CD4-positive, alpha-beta T cell treated with Interferon alpha-2 for 1 hour (primary cell): Measurements from ENCODE around the gene IGF1.
"Not testable (repeated sequence)": the region's sequence is repeated elsewhere in the genome, so short reads cannot be mapped to it uniquely, and the experiment has no call there.

ENCODE experiments used
- DNase-seq, 2 donors: peaks; one replicate each; pipeline ENCODE4 v3.0.0-alpha.2; 2020 to 2022

IGF1 gene

GRCh38 chr12:102459314-102459713 is 21.0 kb downstream of the IGF1 start:
- no peak for DNase-seq

DNA sequence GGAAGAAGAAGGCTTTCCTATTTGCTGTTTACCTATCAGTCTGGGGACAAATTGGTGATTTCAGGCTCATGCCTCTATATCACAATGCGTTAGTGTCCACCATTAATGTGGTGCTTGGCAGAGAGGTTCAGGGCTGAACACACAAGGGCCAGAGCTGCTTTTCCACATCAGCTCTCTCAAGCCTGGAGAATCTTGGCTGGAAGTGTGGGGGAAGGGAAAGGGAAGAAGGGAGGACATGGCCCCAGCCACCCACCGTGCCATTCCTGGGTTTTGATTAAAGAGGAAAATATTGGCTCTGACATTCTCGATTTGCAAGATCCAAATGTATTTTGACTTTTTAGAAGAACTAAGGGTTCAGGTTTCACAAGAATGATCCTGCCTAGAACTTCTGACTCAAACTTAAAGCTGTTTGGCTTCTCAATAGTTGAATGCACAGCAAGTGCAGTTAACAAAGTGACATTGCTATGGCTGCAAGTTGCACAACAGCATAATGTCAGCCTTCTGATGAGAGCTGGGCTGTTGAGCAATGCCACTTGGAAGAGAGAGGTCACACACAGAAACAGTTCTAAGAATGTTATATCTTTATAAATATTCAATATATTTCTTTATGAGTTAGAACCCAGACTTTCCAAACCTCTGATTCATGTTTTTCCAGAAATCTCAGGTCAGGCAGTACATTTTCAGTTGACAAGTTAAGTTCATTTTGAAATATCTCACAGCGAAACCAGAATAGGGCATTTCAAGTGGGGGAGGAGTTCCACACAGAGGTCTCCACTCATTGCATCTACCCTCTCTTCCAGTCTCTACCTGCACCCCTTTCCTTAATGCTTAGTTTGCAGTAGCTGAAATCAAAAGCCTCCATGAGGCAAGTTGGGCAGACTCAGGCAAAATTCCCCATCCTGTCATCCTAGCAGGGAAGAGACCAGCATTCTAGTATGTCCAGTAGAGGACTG is 25.3 kb downstream of the IGF1 start:
- DNase-seq: no peak

DNA sequence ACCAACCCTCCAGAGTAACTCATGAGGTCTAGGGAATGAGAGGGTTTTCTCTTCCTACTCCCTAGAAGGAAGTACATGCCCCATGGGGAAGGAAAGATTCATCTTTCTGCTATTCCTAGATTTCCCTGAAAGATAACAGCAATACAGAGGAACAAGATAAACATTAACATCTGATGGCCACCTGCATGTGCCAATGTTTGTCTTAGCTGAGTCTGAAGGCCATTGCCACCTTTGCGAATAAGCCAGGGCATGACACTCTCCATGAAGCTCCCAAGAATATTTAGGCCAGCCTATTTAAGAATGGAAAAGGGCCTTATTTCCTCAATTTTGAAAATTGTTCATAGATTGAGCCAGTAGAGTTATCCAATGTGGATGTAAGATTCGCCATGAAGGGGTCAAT is 26.0 kb downstream of the IGF1 start:
- DNase-seq: no peak

DNA sequence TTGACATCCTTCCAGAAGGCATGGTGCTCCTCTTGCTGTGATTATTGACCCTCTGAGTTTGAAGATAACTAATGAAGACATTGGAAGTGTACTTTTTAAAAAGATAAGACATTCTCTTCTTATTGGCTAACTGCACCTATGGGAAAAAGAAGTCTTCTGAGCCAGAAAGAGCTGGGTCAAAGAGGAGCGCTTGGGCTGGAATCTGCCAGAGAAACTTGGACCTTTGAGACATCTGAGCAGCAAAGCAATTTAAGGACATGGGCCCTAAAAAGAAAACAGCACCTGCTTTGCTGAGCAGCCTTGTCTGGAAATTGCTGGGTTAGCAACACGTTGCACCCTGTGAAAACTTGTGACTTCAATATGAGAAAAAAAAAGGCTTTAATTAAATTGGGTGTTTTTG is 27.8 kb downstream of the IGF1 start:
- DNase-seq: no peak

DNA sequence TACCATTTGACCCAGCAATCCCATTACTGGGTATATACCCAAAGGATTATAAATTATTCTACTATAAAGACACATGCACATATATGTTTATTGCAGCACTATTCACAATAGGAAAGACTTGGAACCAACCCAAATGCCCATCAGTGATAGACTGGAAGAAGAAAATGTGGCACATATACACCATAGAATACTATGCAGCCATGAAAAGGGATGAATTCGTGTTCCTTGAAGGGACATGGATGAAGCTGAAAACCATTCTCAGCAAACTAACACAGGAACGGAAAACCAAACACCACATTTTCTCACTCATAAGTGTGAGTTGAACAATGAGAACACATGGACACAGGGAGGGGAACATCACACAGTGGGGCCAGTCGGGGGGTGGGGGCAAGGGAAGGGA is 31.3 kb downstream of the IGF1 start:
- not testable (repeated sequence) for DNase-seq

DNA sequence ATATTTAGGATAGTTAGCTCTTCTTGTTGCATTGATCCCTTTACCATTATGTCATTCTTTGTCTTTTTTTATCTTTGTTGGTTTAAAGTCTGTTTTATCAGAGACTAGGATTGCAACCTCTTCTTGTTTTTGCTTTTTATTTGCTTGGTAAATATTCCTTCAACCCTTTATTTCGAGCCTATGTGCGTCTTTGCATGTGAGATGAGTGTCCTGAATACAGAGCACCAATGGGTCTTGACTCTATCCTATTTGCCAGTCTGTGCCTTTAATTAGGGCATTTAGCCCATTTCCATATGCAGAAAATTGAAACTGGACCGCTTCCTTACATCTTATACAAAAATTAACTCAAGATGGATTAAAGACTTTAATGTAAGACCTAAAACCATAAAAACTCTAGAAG is 32.9 kb downstream of the IGF1 start:
- DNase-seq: not testable (repeated sequence)

- DNase-seq: no peak
Measured at GRCh38 chr12:102444707-102445106, 35.7 kb downstream of the IGF1 start.

DNA sequence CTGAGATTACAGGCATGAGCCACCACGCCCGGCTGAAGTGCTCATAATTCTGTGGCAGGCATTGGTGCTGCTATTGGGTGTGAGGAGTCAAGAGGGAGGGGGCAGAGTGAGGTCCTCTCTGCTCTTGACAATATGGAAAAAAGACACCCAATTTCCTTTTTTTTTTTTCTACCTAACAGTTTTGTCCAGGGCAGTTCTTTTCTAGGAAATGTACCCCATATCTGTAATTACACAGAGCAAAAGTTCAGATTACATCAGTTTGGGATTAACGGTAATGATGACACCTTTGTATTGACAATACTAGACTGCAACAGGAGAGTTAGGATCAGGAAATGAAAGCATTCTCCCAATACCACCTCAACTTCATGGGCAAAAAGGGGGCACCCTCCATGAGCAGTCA is 36.3 kb downstream of the IGF1 start:
- DNase-seq: no peak

DNA sequence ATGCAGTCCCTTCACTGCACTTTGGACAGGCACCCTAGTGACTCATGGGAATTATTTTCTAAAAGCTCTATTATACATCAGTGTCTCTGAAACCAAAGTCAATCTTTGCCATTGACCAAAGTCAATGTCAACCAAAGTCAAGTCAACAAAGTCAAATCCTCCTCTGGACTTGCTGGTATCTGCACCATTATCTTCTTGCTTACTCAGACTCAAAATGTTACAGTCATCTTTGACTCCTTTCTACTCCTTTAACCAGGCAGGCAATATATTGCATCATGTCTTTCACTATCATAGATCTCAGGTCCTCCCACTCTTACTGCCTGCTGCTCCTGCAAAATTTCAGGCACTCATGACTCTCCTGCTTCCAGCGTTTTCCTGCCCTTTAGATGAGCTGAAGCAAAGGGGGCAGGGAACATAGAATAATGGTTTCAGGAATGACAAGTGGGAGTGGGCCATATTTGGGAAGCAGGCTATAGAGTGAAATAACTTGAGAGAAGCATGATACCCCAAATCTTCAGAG is 39.2 kb downstream of the IGF1 start:
- no peak for DNase-seq

GRCh38 chr12:102439426-102440405 is 40.6 kb downstream of the IGF1 start:
- no peak for DNase-seq

GRCh38 chr12:102438827-102439210 is 41.5 kb downstream of the IGF1 start:
- no peak for DNase-seq

DNA sequence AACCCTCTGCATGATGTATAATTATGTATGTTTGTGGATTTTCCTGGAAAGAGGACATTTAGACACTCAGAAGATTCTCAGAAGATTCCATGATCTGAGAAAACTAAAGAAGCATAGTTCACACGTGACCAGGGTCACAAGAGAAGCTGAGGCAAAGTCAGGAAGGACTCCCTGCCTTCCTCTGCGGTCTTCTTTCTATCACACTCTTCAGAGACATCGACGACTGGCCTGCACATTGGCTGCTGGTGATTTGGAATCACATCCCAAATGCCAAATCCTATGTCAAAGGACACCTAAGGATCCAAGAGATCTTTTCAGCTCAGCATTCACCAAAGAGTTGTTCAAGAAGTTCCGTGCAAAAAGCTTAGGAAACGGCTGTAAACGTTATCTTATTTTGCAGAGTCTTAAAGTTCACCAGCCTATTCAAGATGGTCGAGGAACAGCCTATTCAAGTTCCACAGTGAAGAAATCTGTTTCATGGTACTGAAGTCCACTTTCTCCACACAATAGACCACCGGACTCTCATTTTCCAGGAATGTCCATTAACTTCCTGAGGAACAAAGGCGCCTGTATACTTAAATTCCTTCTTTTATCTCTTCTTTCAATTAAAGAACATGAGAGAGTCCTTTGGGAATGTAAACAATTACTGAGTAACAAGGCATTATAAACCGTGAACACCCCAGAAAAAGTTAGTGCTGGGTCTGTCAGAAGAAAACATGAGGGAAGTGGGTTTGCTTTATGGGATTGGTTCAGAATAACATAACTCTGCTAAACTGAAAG is 42.1 kb downstream of the IGF1 start:
- DNase-seq: no peak

GRCh38 chr12:102437511-102437910 is 42.9 kb downstream of the IGF1 start:
- no peak for DNase-seq

- no peak for DNase-seq
Measured at GRCh38 chr12:102436867-102437266, 43.5 kb downstream of the IGF1 start.

- DNase-seq: no peak
Measured at GRCh38 chr12:102435827-102436436, 44.4 kb downstream of the IGF1 start.

DNA sequence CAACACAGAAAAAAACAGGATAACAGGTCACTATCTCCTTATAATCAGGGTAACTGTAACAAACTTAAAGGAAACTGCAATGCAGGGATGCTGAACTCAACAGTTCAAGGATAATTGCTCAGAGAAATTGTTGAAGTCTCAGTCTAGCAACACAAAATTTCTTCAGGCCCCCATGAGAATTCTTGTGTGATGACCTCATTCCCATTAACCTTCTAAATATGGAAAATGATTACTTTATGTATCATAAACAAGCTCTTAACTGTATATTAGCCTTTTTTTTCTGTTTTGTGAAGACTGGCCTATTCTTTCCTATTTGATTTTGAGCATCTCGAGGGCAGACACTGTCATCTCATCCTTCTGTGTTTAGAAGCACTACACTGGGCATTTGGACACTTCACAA is 47.1 kb downstream of the IGF1 start:
- DNase-seq: no peak

DNA sequence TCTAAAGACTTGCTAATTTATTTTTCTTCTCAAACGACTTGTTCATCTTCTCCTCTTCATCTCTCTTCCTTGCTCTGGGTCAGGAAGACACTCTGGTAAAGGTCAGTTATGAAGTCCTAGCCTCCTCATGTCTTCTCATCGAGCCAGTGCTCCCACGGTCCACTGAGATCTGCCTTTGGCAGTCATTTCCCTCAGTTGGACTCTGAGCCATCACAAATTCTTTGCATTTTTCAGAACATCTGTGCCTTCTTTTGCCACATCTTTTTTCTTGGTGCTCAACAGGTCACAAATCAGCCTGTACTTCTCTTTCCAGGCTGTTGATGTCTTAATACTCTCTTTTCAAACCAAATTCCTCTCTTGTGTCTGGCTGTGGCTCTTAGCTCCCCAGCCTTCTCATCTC is 49.7 kb downstream of the IGF1 start:
- DNase-seq: no peak

GRCh38 chr12:102429211-102430154 is 50.9 kb downstream of the IGF1 start:
- no peak for DNase-seq

DNA sequence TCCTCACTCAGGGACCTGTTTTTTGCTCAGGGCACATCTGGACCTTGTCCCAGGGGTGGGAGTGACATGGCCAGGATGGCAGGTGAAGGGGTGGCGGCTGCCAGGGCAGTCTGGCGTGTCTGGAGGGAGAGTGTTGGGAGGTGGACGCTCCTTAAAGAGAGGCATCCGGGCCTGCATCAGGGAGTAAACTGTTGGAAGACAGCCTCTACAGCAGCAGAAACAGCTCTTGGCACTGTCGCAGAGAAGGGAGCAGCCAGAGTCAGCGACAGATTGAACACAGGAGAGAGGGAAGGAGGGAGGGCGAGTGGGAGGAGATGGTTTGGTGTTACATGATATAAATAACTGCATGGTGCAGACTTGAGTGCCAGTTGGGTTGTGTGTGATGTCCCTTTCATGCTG is 52.8 kb downstream of the IGF1 start:
- no peak for DNase-seq

GRCh38 chr12:102426599-102427542 is 53.5 kb downstream of the IGF1 start:
- DNase-seq: no peak
